GM12878 (cell line): ENCODE data around the gene TUB. TPM values are rescaled to one million over a fixed set of nuclear protein-coding genes. Genes with fewer than 3 reads are reported as not detected.

Experiments
- ATAC-seq: fragments of 200-7000 bp; cut with Tn5 transposase; 3 replicates; pipeline ENCODE4 v1.9.1; 2020; ENCODE audit warnings: mild to moderate bottlenecking, moderate library complexity
- BruUV-seq: library from RNA; stranded (reverse); fragments of 400-500 nt; replicated peaks from 2 replicates; lab custom pipeline; 2021; lab: Mats Ljungman, UMichigan
- CTCF ChIA-PET: fragments of 300-600 bp; sonication (Branson Sonifier 250); formaldehyde crosslinking; extraction: SDS; loops from one replicate; lab custom pipeline; 2021; ENCODE audit warnings: inconsistent platforms; lab: Yijun Ruan, JAX
- POLR2A ChIA-PET: fragments of 350-600 bp; formaldehyde crosslinking; extraction: SDS; loops from one replicate; lab custom pipeline; 2021; ENCODE audit warnings: inconsistent platforms; lab: Charles Lee
- RAD21 ChIA-PET: fragments of 300-600 bp; sonication (Branson Sonifier 250); formaldehyde crosslinking; loops from one replicate; lab custom pipeline; 2023; ENCODE audit warnings: antibody characterized with exemption; ENCODE audit not compliant: unreplicated experiment; lab: Charles Lee
- SMC1A ChIA-PET: fragments of 300-600 bp; sonication (Branson Sonifier 250); formaldehyde crosslinking; loops from one replicate; lab custom pipeline; 2023; ENCODE audit not compliant: unreplicated experiment, uncharacterized antibody; lab: Charles Lee
- DNase-seq: peaks from one replicate; pipeline ENCODE4 v3.0.0-alpha.2; 2011; ENCODE audit warnings: low read depth, low spot score
- FAIRE-seq: peaks from 3 replicates; lab custom pipeline; 2011; peaks lifted over from hg19 to GRCh38; lab: Jason Lieb, UNC
- H2AFZ ChIP-seq: 2 replicates; pipeline ENCODE4 v1.6.0; 2011; ENCODE audit warnings: low read depth, low read length, control low read depth; ENCODE audit not compliant: control insufficient read depth
- H3K27ac ChIP-seq: 2 replicates; pipeline ENCODE4 v1.5.1; 2011; ENCODE audit warnings: control low read depth; ENCODE audit not compliant: control insufficient read depth, insufficient read depth
- H3K27me3 ChIP-seq, 2 experiments: replicated peaks in 1 of 2; 2 replicates each; pipeline versions ENCODE4 v1.6.0 to v1.6.1; 2011; ENCODE audit warnings: low read length in 1 of 2; ENCODE audit not compliant: control insufficient read depth in 2 of 2, insufficient read depth in 2 of 2
- H3K36me3 ChIP-seq, 2 experiments: 2 replicates each; pipeline ENCODE4 v1.5.1; 2011; ENCODE audit warnings: low read length in 1 of 2; ENCODE audit not compliant: control insufficient read depth in 2 of 2, insufficient read depth in 2 of 2
- H3K4me1 ChIP-seq: 2 replicates; pipeline ENCODE4 v1.6.1; 2011; ENCODE audit warnings: mild to moderate bottlenecking, low read length, moderate library complexity, mixed read lengths; ENCODE audit not compliant: control insufficient read depth, insufficient read depth
- H3K4me2 ChIP-seq: 2 replicates; pipeline ENCODE4 v1.6.0; 2011; ENCODE audit warnings: control low read depth; ENCODE audit not compliant: control insufficient read depth, insufficient read depth
- H3K4me3 ChIP-seq: fragments of 200-600 bp; sonication (generic); 2 replicates; pipeline ENCODE4 v1.5.1; 2016
- H3K79me2 ChIP-seq: 2 replicates; pipeline ENCODE4 v1.6.0; 2011; ENCODE audit warnings: low read length; ENCODE audit not compliant: control insufficient read depth, insufficient read depth
- H3K9ac ChIP-seq: 2 replicates; pipeline ENCODE4 v1.8.0; 2011; ENCODE audit warnings: low read length, control low read depth, mixed read lengths; ENCODE audit not compliant: control insufficient read depth, insufficient read depth
- H3K9me3 ChIP-seq: replicated peaks from 3 replicates; pipeline ENCODE4 v1.5.1; 2011; ENCODE audit warnings: mild to moderate bottlenecking, low read length; ENCODE audit not compliant: control insufficient read depth, insufficient read depth
- H4K20me1 ChIP-seq: 2 replicates; pipeline ENCODE4 v1.6.0; 2011; ENCODE audit not compliant: control insufficient read depth, insufficient read depth
- ATF3 ChIP-seq: IDR thresholded peaks from 2 replicates; pipeline ENCODE4 v1.6.1; 2011; ENCODE audit warnings: low read depth, mild to moderate bottlenecking, low read length, moderate library complexity, borderline replicate concordance; ENCODE audit errors: extremely low read depth
- BCLAF1 ChIP-seq: fragments of 450-650 bp; IDR thresholded peaks from 2 replicates; pipeline ENCODE4 v1.6.1; 2017; ENCODE audit warnings: antibody characterized with exemption, mild to moderate bottlenecking, moderate library complexity
- BHLHE40 ChIP-seq, 2 experiments: fragments of 450-650 bp in 1 of 2; IDR thresholded peaks; 2 replicates each; pipeline ENCODE4 v1.6.1; 2011 to 2017; ENCODE audit warnings: low read depth in 2 of 2, borderline replicate concordance in 1 of 2, improper control_type of control experiment in 1 of 2, low read length in 1 of 2, mild to moderate bottlenecking in 1 of 2
- ESRRA ChIP-seq: IDR thresholded peaks from 2 replicates; pipeline ENCODE4 v1.6.1; 2012; ENCODE audit warnings: mild to moderate bottlenecking, low read length, improper control_type of control experiment
- FOS ChIP-seq: IDR thresholded peaks from 3 replicates; pipeline ENCODE4 v1.6.1; 2011; ENCODE audit warnings: borderline replicate concordance; ENCODE audit not compliant: insufficient read length; ENCODE audit errors: extremely low read depth
- FOXK2 ChIP-seq: fragments of 450-650 bp; IDR thresholded peaks from 2 replicates; pipeline ENCODE4 v1.6.1; 2017; ENCODE audit warnings: mild to moderate bottlenecking, moderate library complexity
- IKZF1 ChIP-seq: fragments of 450-650 bp; conservative IDR thresholded peaks from 2 replicates; pipeline ENCODE4 v1.6.1; 2017; ENCODE audit warnings: antibody characterized with exemption, mild to moderate bottlenecking
- NFIC ChIP-seq: IDR thresholded peaks from 2 replicates; pipeline ENCODE4 v1.6.1; 2012; ENCODE audit warnings: low read depth, mild to moderate bottlenecking, inconsistent platforms, low read length, moderate library complexity
- NFYA ChIP-seq: IDR thresholded peaks from 2 replicates; pipeline ENCODE4 v1.6.1; 2011; ENCODE audit warnings: low read depth, mild to moderate bottlenecking, low read length, improper control_type of control experiment, borderline replicate concordance
- POU2F2 ChIP-seq: IDR thresholded peaks from 3 replicates; pipeline ENCODE4 v1.6.1; 2011; ENCODE audit warnings: low read depth, mild to moderate bottlenecking, low read length, borderline replicate concordance
- SKIL ChIP-seq: fragments of 450-650 bp; IDR thresholded peaks from 2 replicates; pipeline ENCODE4 v1.6.1; 2017; ENCODE audit warnings: mild to moderate bottlenecking, low read depth, inconsistent platforms; ENCODE audit not compliant: poor library complexity, severe bottlenecking
- YBX1 ChIP-seq: fragments of 450-650 bp; IDR thresholded peaks from 2 replicates; pipeline ENCODE4 v1.6.1; 2016; ENCODE audit warnings: antibody characterized with exemption
- ZBTB11 ChIP-seq: fragments of 450-650 bp; formaldehyde crosslinking; IDR thresholded peaks from 2 replicates; pipeline ENCODE4 v1.5.0; 2022; ENCODE audit warnings: mild to moderate bottlenecking, missing genetic modification characterization
- ZNF207 ChIP-seq: fragments of 450-650 bp; IDR thresholded peaks from 2 replicates; pipeline ENCODE4 v1.6.1; 2014; ENCODE audit warnings: antibody characterized with exemption, mild to moderate bottlenecking, borderline replicate concordance
- ZNF384 ChIP-seq: IDR thresholded peaks from 2 replicates; pipeline ENCODE4 v1.6.1; 2012; ENCODE audit warnings: low read depth, mild to moderate bottlenecking, low read length, improper control_type of control experiment, borderline replicate concordance
- in situ Hi-C: fragments of 300-500 bp; cut with MboI; formaldehyde crosslinking; loops from 9 replicates; pipeline ENCODE4 v1.14.3; 2018; ENCODE audit warnings: mixed read lengths
- intact Hi-C: fragments of 100-400 bp; cut with micrococcal nuclease; formaldehyde crosslinking; loops from one replicate; pipeline ENCODE4 v1.14.2; 2022; ENCODE audit not compliant: unreplicated experiment
- polyA plus RNA-seq, 11 experiments: library from polyadenylated mRNA; depleted of rRNA in 4 of 11; unstranded in 6 of 11; stranded (reverse) in 5 of 11; fragments of >200 nt; fragmentation: Nextera tagmentation in 4 of 11; fragmentation: Illumina TruSeq in 1 of 11; extraction: Ambion mirVana in 4 of 11; extraction: Trizol in 1 of 11; gene quantifications; 1 replicate in 1 of 11; 2 replicates in 10 of 11; pipeline versions ENCODE4 v1.2.1 to v1.2.3, GENCODE V29; 2011 to 2016; ENCODE audit warnings: inconsistent platforms in 2 of 11, missing spikeins in 2 of 11, low read depth in 1 of 11
- total RNA-seq, 4 experiments: library from RNA; depleted of rRNA in 3 of 4; stranded (reverse); fragments of >200 nt in 3 of 4; fragmentation: Illumina TruSeq in 1 of 4; extraction: Trizol in 1 of 4; gene quantifications; 2 replicates each; pipeline versions ENCODE4 v1.2.1 to v1.2.3, GENCODE V29; 2013 to 2021

TUB gene
- total and polyA plus RNA-seq, 10 of the 15 experiments (the other 5 are each of a cell fraction or from before 2014, with no cell fraction given) = 0.01 to 0.06 (median 0.03) TPM; not detected in 6

GRCh38 chr11:8109675-8110074, 28.7 kb downstream of the TUB start:
- H3K79me2 ChIP-seq = no peaks in the 10 kb centered on the region
- H3K36me3 ChIP-seq = peaks cover 0 to 5% of the 10 kb centered on the region in 2 experiments; a peak in 2 of 4 replicates
- no peaks in the 10 kb centered on the region for H4K20me1 ChIP-seq
- no peak overlapping the region for H2AFZ ChIP-seq
- H3K9ac ChIP-seq = no peak overlapping the region
- BruUV-seq = no TSS peak
- ATAC-seq = no peak
- in situ Hi-C loops (no loop called here), intact Hi-C loops (no loop called here)
- POLR2A ChIA-PET = interaction anchor here (0.8 kb wide), 1 partner anchor 650 kb away, joined by 3 read pairs; no protein-coding TSS in a partner anchor
- H3K4me1 ChIP-seq = no peaks in the 10 kb centered on the region
- H3K9me3 ChIP-seq = no peaks in the 10 kb centered on the region; the same call in 2 of the 3 replicates
- no peak overlapping the region for H3K4me2 ChIP-seq
- H3K27ac ChIP-seq = no peak overlapping the region
- H3K27me3 ChIP-seq = no peaks in the 10 kb centered on the region
- H3K4me3 ChIP-seq = no peak overlapping the region
- DNase-seq = no peak
- RAD21 ChIA-PET = interaction anchor here (1.9 kb wide), 1 partner anchor 10 kb away, joined by 5 read pairs; no protein-coding TSS in a partner anchor
- SMC1A ChIA-PET = no interaction called here
- CTCF ChIA-PET = interaction anchor here (1.0 to 5.4 kb wide), 2 partner anchors 10 to 76 kb away, joined by 5 to 44 read pairs; no protein-coding TSS in a partner anchor
- no peak for FAIRE-seq
- TF ChIP-seq NFYA (no peak), ATF3 (no peak), ZNF207 (no peak), ZBTB11 (CRISPR knock-in tag) (no peak), NFIC (no peak), POU2F2 (no peak), ZNF384 (no peak), BCLAF1 (no peak), YBX1 (no peak), FOS (no peak), BHLHE40 (IDR thresholded peaks at IDR 0.05; ENCODE audit: borderline replicate concordance in 1 of 2, low read depth in 2 of 2, low read length in 1 of 2) (no peak), FOXK2 (no peak), IKZF1 (no peak), SKIL (no peak), ESRRA (no peak)
